OCI-LY1 (cell line): ENCODE measurements around the gene ARHGDIG.

ENCODE experiments used
- EZH2 ChIP-seq: fragments of 200-600 bp; sonication (generic), shearing (Covaris generic); IDR thresholded peaks from 2 replicates; pipeline ENCODE4 v1.8.0; 2017; ENCODE audit warnings: borderline replicate concordance, mixed run types, mild to moderate bottlenecking, antibody characterized with exemption, low read length, moderate library complexity, mixed read lengths
- TF ChIP-seq, protein P1 (sequence below): fragments of 200-600 bp; sonication (generic), shearing (Covaris generic); IDR thresholded peaks from 2 replicates; pipeline ENCODE4 v1.5.1; 2017; ENCODE audit warnings: mild to moderate bottlenecking, antibody characterized with exemption, low read length, moderate library complexity, mixed read lengths

DNA sequence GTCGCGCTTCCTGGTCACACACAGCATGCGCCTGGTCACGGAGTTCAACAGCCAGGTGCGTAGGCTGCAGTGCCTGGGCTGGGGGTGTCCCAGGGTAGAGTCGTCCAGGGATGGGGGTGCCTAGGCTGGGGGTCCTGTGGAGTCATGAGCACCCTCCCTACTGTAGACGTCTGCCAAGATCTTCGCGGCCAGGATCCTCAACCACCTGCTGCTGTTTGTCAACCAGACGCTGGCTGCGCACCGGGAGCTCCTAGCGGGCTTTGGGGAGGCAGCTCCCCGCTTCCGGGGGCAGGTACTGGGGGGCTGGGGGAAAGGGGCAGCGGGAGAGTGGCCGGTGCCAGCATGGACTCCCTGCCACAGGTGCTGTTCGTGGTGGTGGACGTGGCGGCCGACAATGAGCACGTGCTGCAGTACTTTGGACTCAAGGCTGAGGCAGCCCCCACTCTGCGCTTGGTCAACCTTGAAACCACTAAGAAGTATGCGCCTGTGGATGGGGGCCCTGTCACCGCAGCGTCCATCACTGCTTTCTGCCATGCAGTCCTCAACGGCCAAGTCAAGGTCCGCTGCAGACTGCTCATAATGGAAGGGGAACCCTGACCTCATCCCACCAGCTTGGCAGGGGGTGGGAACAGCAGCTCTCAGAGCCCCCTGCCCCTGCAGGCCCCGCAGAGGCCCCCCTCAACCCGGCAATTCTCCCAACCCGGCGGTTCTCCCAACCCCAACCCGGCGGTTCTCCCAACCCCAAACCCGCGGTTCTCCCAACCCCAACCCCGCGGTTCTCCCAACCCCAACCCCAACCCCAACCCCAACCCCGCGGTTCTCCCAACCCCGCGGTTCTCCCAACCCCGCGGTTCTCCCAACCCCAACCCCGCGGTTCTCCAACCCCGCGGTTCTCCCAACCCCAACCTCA, 5.0 kb downstream of the ARHGDIG start:
- TF ChIP-seq, protein P1, sequence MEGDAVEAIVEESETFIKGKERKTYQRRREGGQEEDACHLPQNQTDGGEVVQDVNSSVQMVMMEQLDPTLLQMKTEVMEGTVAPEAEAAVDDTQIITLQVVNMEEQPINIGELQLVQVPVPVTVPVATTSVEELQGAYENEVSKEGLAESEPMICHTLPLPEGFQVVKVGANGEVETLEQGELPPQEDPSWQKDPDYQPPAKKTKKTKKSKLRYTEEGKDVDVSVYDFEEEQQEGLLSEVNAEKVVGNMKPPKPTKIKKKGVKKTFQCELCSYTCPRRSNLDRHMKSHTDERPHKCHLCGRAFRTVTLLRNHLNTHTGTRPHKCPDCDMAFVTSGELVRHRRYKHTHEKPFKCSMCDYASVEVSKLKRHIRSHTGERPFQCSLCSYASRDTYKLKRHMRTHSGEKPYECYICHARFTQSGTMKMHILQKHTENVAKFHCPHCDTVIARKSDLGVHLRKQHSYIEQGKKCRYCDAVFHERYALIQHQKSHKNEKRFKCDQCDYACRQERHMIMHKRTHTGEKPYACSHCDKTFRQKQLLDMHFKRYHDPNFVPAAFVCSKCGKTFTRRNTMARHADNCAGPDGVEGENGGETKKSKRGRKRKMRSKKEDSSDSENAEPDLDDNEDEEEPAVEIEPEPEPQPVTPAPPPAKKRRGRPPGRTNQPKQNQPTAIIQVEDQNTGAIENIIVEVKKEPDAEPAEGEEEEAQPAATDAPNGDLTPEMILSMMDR = no peak
- TF ChIP-seq EZH2 = no peak
